GM12878 (cell line): ENCODE data around the gene RALGAPA2. TPM values are rescaled to one million over a fixed set of nuclear protein-coding genes. Genes with fewer than 3 reads are reported as not detected.
A peak's percentile ranks its signal among the peaks of the same experiment; 100 is the strongest.

Experiments
- ATAC-seq: fragments of 200-7000 bp; cut with Tn5 transposase; 3 replicates; pipeline ENCODE4 v1.9.1; 2020; ENCODE audit warnings: mild to moderate bottlenecking, moderate library complexity
- BruUV-seq: library from RNA; stranded (reverse); fragments of 400-500 nt; replicated peaks from 2 replicates; lab custom pipeline; 2021; lab: Mats Ljungman, UMichigan
- CTCF ChIA-PET: fragments of 300-600 bp; sonication (Branson Sonifier 250); formaldehyde crosslinking; extraction: SDS; loops from one replicate; lab custom pipeline; 2021; ENCODE audit warnings: inconsistent platforms; lab: Yijun Ruan, JAX
- POLR2A ChIA-PET: fragments of 350-600 bp; formaldehyde crosslinking; extraction: SDS; loops from one replicate; lab custom pipeline; 2021; ENCODE audit warnings: inconsistent platforms; lab: Charles Lee
- RAD21 ChIA-PET: fragments of 300-600 bp; sonication (Branson Sonifier 250); formaldehyde crosslinking; loops from one replicate; lab custom pipeline; 2023; ENCODE audit warnings: antibody characterized with exemption; ENCODE audit not compliant: unreplicated experiment; lab: Charles Lee
- SMC1A ChIA-PET: fragments of 300-600 bp; sonication (Branson Sonifier 250); formaldehyde crosslinking; loops from one replicate; lab custom pipeline; 2023; ENCODE audit not compliant: unreplicated experiment, uncharacterized antibody; lab: Charles Lee
- DNase-seq: peaks from one replicate; pipeline ENCODE4 v3.0.0-alpha.2; 2011; ENCODE audit warnings: low read depth, low spot score
- FAIRE-seq: peaks from 3 replicates; lab custom pipeline; 2011; peaks lifted over from hg19 to GRCh38; lab: Jason Lieb, UNC
- H2AFZ ChIP-seq: 2 replicates; pipeline ENCODE4 v1.6.0; 2011; ENCODE audit warnings: low read depth, low read length, control low read depth; ENCODE audit not compliant: control insufficient read depth
- H3K27ac ChIP-seq: 2 replicates; pipeline ENCODE4 v1.5.1; 2011; ENCODE audit warnings: control low read depth; ENCODE audit not compliant: control insufficient read depth, insufficient read depth
- H3K27me3 ChIP-seq, 2 experiments: replicated peaks in 1 of 2; 2 replicates each; pipeline versions ENCODE4 v1.6.0 to v1.6.1; 2011; ENCODE audit warnings: low read length in 1 of 2; ENCODE audit not compliant: control insufficient read depth in 2 of 2, insufficient read depth in 2 of 2
- H3K36me3 ChIP-seq, 2 experiments: 2 replicates each; pipeline ENCODE4 v1.5.1; 2011; ENCODE audit warnings: low read length in 1 of 2; ENCODE audit not compliant: control insufficient read depth in 2 of 2, insufficient read depth in 2 of 2
- H3K4me1 ChIP-seq: 2 replicates; pipeline ENCODE4 v1.6.1; 2011; ENCODE audit warnings: mild to moderate bottlenecking, low read length, moderate library complexity, mixed read lengths; ENCODE audit not compliant: control insufficient read depth, insufficient read depth
- H3K4me2 ChIP-seq: 2 replicates; pipeline ENCODE4 v1.6.0; 2011; ENCODE audit warnings: control low read depth; ENCODE audit not compliant: control insufficient read depth, insufficient read depth
- H3K4me3 ChIP-seq: fragments of 200-600 bp; sonication (generic); 2 replicates; pipeline ENCODE4 v1.5.1; 2016
- H3K79me2 ChIP-seq: 2 replicates; pipeline ENCODE4 v1.6.0; 2011; ENCODE audit warnings: low read length; ENCODE audit not compliant: control insufficient read depth, insufficient read depth
- H3K9ac ChIP-seq: 2 replicates; pipeline ENCODE4 v1.8.0; 2011; ENCODE audit warnings: low read length, control low read depth, mixed read lengths; ENCODE audit not compliant: control insufficient read depth, insufficient read depth
- H3K9me3 ChIP-seq: replicated peaks from 3 replicates; pipeline ENCODE4 v1.5.1; 2011; ENCODE audit warnings: mild to moderate bottlenecking, low read length; ENCODE audit not compliant: control insufficient read depth, insufficient read depth
- H4K20me1 ChIP-seq: 2 replicates; pipeline ENCODE4 v1.6.0; 2011; ENCODE audit not compliant: control insufficient read depth, insufficient read depth
- JUNB ChIP-seq: IDR thresholded peaks from 2 replicates; pipeline ENCODE4 v1.6.1; 2016; ENCODE audit warnings: antibody characterized with exemption, mild to moderate bottlenecking
- MYB ChIP-seq: fragments of 150-350 bp; IDR thresholded peaks from 2 replicates; pipeline ENCODE4 v1.6.1; 2014; ENCODE audit warnings: mild to moderate bottlenecking, low read depth, low read length, borderline replicate concordance
- NFIC ChIP-seq: IDR thresholded peaks from 2 replicates; pipeline ENCODE4 v1.6.1; 2012; ENCODE audit warnings: low read depth, mild to moderate bottlenecking, inconsistent platforms, low read length, moderate library complexity
- WGBS: methylation state at CpG from one replicate; pipeline ENCODE4 v1.1.6; 2016; ENCODE audit warnings: low lambda C conversion rate; ENCODE audit not compliant: insufficient replicate concordance, insufficient coverage; ENCODE audit errors: missing lambda C conversion rate; 5-methylcytosine and 5-hydroxymethylcytosine counted together
- in situ Hi-C: fragments of 300-500 bp; cut with MboI; formaldehyde crosslinking; loops from 9 replicates; pipeline ENCODE4 v1.14.3; 2018; ENCODE audit warnings: mixed read lengths
- intact Hi-C: fragments of 100-400 bp; cut with micrococcal nuclease; formaldehyde crosslinking; loops from one replicate; pipeline ENCODE4 v1.14.2; 2022; ENCODE audit not compliant: unreplicated experiment
- polyA plus RNA-seq, 11 experiments: library from polyadenylated mRNA; depleted of rRNA in 4 of 11; unstranded in 6 of 11; stranded (reverse) in 5 of 11; fragments of >200 nt; fragmentation: Nextera tagmentation in 4 of 11; fragmentation: Illumina TruSeq in 1 of 11; extraction: Ambion mirVana in 4 of 11; extraction: Trizol in 1 of 11; gene quantifications; 1 replicate in 1 of 11; 2 replicates in 10 of 11; pipeline versions ENCODE4 v1.2.1 to v1.2.3, GENCODE V29; 2011 to 2016; ENCODE audit warnings: inconsistent platforms in 2 of 11, missing spikeins in 2 of 11, low read depth in 1 of 11
- total RNA-seq, 4 experiments: library from RNA; depleted of rRNA in 3 of 4; stranded (reverse); fragments of >200 nt in 3 of 4; fragmentation: Illumina TruSeq in 1 of 4; extraction: Trizol in 1 of 4; gene quantifications; 2 replicates each; pipeline versions ENCODE4 v1.2.1 to v1.2.3, GENCODE V29; 2013 to 2021
- TF ChIP-seq, protein P1 (sequence below): fragments of 450-650 bp; IDR thresholded peaks from 2 replicates; pipeline ENCODE4 v1.6.1; 2016; ENCODE audit warnings: mild to moderate bottlenecking, moderate library complexity, borderline replicate concordance

The RALGAPA2 gene
- total and polyA plus RNA-seq, 10 of the 15 experiments (the other 5 are each of a cell fraction or from before 2014, with no cell fraction given), result 2.9 to 29.4 (median 19.6) TPM

DNA sequence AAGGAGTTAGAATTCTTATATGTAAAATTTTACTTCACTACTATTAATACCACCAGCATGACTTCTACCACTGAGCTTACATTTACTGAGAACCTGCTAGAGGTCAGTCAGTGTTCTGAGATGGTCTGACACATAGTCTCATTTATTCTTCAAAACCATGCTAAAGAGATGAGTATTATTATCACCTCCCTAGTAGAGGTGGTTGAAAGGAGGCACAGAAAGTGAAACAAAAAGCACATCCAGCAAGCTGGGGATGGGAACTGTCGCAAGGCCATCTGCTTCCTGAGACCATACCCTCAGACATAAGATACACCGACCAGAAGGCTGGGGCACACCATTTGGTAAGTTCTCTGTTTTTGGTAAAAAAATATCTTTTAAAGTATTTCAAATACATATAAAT, 206.9 kb downstream of the RALGAPA2 start (continued):
- TF ChIP-seq, protein P1, sequence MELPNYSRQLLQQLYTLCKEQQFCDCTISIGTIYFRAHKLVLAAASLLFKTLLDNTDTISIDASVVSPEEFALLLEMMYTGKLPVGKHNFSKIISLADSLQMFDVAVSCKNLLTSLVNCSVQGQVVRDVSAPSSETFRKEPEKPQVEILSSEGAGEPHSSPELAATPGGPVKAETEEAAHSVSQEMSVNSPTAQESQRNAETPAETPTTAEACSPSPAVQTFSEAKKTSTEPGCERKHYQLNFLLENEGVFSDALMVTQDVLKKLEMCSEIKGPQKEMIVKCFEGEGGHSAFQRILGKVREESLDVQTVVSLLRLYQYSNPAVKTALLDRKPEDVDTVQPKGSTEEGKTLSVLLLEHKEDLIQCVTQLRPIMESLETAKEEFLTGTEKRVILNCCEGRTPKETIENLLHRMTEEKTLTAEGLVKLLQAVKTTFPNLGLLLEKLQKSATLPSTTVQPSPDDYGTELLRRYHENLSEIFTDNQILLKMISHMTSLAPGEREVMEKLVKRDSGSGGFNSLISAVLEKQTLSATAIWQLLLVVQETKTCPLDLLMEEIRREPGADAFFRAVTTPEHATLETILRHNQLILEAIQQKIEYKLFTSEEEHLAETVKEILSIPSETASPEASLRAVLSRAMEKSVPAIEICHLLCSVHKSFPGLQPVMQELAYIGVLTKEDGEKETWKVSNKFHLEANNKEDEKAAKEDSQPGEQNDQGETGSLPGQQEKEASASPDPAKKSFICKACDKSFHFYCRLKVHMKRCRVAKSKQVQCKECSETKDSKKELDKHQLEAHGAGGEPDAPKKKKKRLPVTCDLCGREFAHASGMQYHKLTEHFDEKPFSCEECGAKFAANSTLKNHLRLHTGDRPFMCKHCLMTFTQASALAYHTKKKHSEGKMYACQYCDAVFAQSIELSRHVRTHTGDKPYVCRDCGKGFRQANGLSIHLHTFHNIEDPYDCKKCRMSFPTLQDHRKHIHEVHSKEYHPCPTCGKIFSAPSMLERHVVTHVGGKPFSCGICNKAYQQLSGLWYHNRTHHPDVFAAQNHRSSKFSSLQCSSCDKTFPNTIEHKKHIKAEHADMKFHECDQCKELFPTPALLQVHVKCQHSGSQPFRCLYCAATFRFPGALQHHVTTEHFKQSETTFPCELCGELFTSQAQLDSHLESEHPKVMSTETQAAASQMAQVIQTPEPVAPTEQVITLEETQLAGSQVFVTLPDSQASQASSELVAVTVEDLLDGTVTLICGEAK, result no peak
- TF ChIP-seq, all 136 proteins: peak for 0

DNA sequence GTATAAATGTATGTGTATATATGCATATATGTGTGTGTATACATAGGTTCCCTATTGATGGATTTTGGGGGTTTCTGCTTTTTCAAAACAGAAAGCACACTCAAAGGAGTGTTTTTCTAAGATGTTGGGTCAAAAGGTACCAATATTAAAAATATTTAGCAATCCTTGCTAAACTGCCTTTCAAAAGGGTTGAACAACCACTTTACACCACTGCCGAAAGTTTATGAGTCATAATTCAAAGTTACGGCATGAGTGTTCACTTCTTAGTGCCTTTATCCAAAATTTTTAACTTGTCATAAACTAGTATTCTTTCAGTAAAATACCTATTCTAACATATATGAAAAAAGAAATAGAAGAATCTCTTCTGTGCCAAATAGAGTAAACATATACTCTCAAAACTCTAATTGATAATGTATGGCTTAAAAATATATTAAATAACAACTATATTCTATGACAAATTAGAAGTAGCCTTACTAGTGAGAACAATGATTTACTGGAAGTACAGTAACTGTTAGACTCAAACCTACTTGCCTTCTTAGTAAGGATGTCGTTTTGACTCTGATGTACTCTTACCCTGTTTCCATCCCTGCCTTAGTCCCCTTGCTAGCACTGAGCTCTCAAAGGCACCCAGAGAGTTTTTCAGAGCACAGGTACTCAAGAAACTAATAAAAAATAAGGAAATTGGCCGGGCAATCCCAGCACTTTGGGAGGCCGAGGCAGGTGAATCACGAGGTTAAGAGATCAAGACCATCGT, 208.5 kb downstream of the RALGAPA2 start:
- ATAC-seq (no peak), FAIRE-seq (peak; percentile 76), DNase-seq (no peak)
- ChIA-PET SMC1A (interaction anchor here (0.9 to 1.4 kb wide), 2 partner anchors 15 to 55 kb away, joined by 3 read pairs; no protein-coding TSS in a partner anchor), POLR2A (no interaction called here), RAD21 (no interaction called here), CTCF (interaction anchor here (1.0 to 1.2 kb wide), 2 partner anchors 62 to 90 kb away, joined by 3 read pairs; no protein-coding TSS in a partner anchor)
- Histone ChIP-seq H3K79me2 (no peaks in the 10 kb centered on the region), H3K4me3 (no peak overlapping the region), H3K9ac (no peak overlapping the region), H3K4me2 (no peak overlapping the region), H3K36me3 (peaks cover 3 to 13% of the 10 kb centered on the region in 2 experiments; a peak in 3 of 4 replicates), H3K27me3 (no peaks in the 10 kb centered on the region), H2AFZ (no peak overlapping the region), H3K4me1 (no peaks in the 10 kb centered on the region), H3K27ac (no peak overlapping the region), H3K9me3 (no peaks in the 10 kb centered on the region), H4K20me1 (no peaks in the 10 kb centered on the region)
- WGBS, result 53% methylated on average over 7 of the region's 7 CpGs
- TF ChIP-seq NFIC, result peak; percentile 39; the same call in 1 of the 2 replicates
- TF ChIP-seq MYB, result no peak
- peak; percentile 49 for TF ChIP-seq JUNB
- intact Hi-C loops, result no loop called here
- in situ Hi-C loops, result no loop called here
- BruUV-seq, result no TSS peak
